ENCODE measurements around the gene HAPSTR1. TPM values are rescaled to one million over a fixed set of nuclear protein-coding genes. Genes with fewer than 3 reads are reported as not detected.

The HAPSTR1 gene
- total RNA-seq, 1 experiment from 2014 or later = 91.1 TPM

Other genes starting within 250 kb of the HAPSTR1 start
- gene CARHSP1, start 222.6 kb upstream of the HAPSTR1 start, total RNA-seq (2014; rRNA removed; shearing (Covaris generic)) = 162 and 182 TPM in 2 replicates
- gene LITAFD, start 209.3 kb upstream of the HAPSTR1 start, total RNA-seq (2014; rRNA removed; shearing (Covaris generic)) = not detected in 2 replicates
- 35.7 and 51.5 TPM in 2 replicates for gene USP7, start 127.7 kb upstream of the HAPSTR1 start, total RNA-seq (2014; rRNA removed; shearing (Covaris generic))

All from SJSA1 (cell line).